ENCODE results near the gene PLPPR1.
A peak's percentile ranks its signal among the peaks of the same experiment; 100 is the strongest.

PLPPR1 gene

GRCh38 chr9:101167490-101168134 lies 139.1 kb downstream of the PLPPR1 start:
- no peak overlapping the region for H3K4me3 ChIP-seq (ENCODE audit: low read length, poor library complexity, severe bottlenecking)

GRCh38 chr9:101172616-101173015 lies 144.1 kb downstream of the PLPPR1 start:
- no peaks in the 10 kb centered on the region for H3K27me3 ChIP-seq (ENCODE audit: insufficient read depth, low read length, poor library complexity, severe bottlenecking)
- TF ChIP-seq EZH2phosphoT487 (IDR thresholded peaks at IDR 0.05; ENCODE audit: borderline replicate concordance), result no peak
- no peaks in the 10 kb centered on the region for H4K20me1 ChIP-seq (ENCODE audit: insufficient read depth, low read length, poor library complexity, severe bottlenecking)
- H3K79me2 ChIP-seq (ENCODE audit: insufficient read depth, low read length), result no peaks in the 10 kb centered on the region
- no peak overlapping the region for H2AFZ ChIP-seq (ENCODE audit: low read length)
- H3K36me3 ChIP-seq (ENCODE audit: insufficient read depth, low read length), result no peaks in the 10 kb centered on the region
- H3F3A ChIP-seq (ENCODE audit: low read depth), result no peaks in the 10 kb centered on the region
- H3K4me2 ChIP-seq (ENCODE audit: low read depth, low read length, poor library complexity, severe bottlenecking), result no peak overlapping the region
- H3K9me3 ChIP-seq (ENCODE audit: insufficient read depth, low read depth, low read length), result no peaks in the 10 kb centered on the region
- no peaks in the 10 kb centered on the region for H3K4me1 ChIP-seq (ENCODE audit: insufficient read depth, low read length, poor library complexity, severe bottlenecking)
- no peak overlapping the region for H3K4me3 ChIP-seq (ENCODE audit: low read length, poor library complexity, severe bottlenecking)
- H3K9me2 ChIP-seq (replicated peaks; ENCODE audit: low read depth, low read length), result no peaks in the 10 kb centered on the region
- H3K9ac ChIP-seq (ENCODE audit: low read depth, low read length, poor library complexity, severe bottlenecking), result no peak overlapping the region

More at GRCh38 chr9:101167490-101168134, 139.1 kb downstream of the PLPPR1 start:
- no peaks in the 10 kb centered on the region for H3K9me2 ChIP-seq (replicated peaks; ENCODE audit: low read depth, low read length)
- H3K9me3 ChIP-seq (ENCODE audit: insufficient read depth, low read depth, low read length), result no peaks in the 10 kb centered on the region
- no peak overlapping the region for H3K4me2 ChIP-seq (ENCODE audit: low read depth, low read length, poor library complexity, severe bottlenecking)
- no peak overlapping the region for H2AFZ ChIP-seq (ENCODE audit: low read length)
- H4K20me1 ChIP-seq (ENCODE audit: insufficient read depth, low read length, poor library complexity, severe bottlenecking), result no peaks in the 10 kb centered on the region
- no peaks in the 10 kb centered on the region for H3K36me3 ChIP-seq (ENCODE audit: insufficient read depth, low read length)
- no peaks in the 10 kb centered on the region for H3K79me2 ChIP-seq (ENCODE audit: insufficient read depth, low read length)
- no peak overlapping the region for H3K9ac ChIP-seq (ENCODE audit: low read depth, low read length, poor library complexity, severe bottlenecking)
- no peaks in the 10 kb centered on the region for H3K4me1 ChIP-seq (ENCODE audit: insufficient read depth, low read length, poor library complexity, severe bottlenecking)
- no peak for TF ChIP-seq EZH2phosphoT487 (IDR thresholded peaks at IDR 0.05; ENCODE audit: borderline replicate concordance)
- TF ChIP-seq, protein P1, sequence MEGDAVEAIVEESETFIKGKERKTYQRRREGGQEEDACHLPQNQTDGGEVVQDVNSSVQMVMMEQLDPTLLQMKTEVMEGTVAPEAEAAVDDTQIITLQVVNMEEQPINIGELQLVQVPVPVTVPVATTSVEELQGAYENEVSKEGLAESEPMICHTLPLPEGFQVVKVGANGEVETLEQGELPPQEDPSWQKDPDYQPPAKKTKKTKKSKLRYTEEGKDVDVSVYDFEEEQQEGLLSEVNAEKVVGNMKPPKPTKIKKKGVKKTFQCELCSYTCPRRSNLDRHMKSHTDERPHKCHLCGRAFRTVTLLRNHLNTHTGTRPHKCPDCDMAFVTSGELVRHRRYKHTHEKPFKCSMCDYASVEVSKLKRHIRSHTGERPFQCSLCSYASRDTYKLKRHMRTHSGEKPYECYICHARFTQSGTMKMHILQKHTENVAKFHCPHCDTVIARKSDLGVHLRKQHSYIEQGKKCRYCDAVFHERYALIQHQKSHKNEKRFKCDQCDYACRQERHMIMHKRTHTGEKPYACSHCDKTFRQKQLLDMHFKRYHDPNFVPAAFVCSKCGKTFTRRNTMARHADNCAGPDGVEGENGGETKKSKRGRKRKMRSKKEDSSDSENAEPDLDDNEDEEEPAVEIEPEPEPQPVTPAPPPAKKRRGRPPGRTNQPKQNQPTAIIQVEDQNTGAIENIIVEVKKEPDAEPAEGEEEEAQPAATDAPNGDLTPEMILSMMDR (conservative IDR thresholded peaks at IDR 0.05; ENCODE audit: low read length), result no peak
- no peaks in the 10 kb centered on the region for H3K27me3 ChIP-seq (ENCODE audit: insufficient read depth, low read length, poor library complexity, severe bottlenecking)
- H3F3A ChIP-seq (ENCODE audit: low read depth), result no peaks in the 10 kb centered on the region

DNA sequence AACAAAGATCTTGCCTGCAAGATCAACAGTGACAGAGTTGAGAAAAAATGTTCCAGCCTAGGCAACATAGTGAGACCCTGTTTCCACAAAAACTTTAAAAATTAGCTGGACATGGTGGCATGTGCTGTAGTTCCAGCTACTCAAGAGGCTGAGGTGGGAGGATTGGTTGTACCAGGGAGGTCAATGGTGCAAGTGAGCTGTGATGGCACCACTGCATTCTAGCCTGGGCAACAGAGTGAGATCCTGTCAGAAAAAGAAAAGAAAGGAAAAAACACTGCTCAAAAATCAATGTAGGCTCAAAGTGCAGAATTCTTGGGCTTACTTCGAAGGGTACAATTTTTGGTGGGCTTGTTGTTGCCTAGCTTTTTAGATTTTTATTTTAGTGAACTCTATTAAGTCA lies 145.4 kb downstream of the PLPPR1 start:
- no peaks in the 10 kb centered on the region for H3K4me1 ChIP-seq (ENCODE audit: insufficient read depth, low read length, poor library complexity, severe bottlenecking)
- H3F3A ChIP-seq (ENCODE audit: low read depth), result no peaks in the 10 kb centered on the region
- H3K4me3 ChIP-seq (ENCODE audit: low read length, poor library complexity, severe bottlenecking), result no peak overlapping the region
- TF ChIP-seq, protein P1 (conservative IDR thresholded peaks at IDR 0.05; ENCODE audit: low read length), result no peak
- TF ChIP-seq EZH2phosphoT487 (IDR thresholded peaks at IDR 0.05; ENCODE audit: borderline replicate concordance), result no peak
- no peaks in the 10 kb centered on the region for H3K36me3 ChIP-seq (ENCODE audit: insufficient read depth, low read length)
- H2AFZ ChIP-seq (ENCODE audit: low read length), result no peak overlapping the region
- H3K9me2 ChIP-seq (replicated peaks; ENCODE audit: low read depth, low read length), result no peaks in the 10 kb centered on the region
- no peaks in the 10 kb centered on the region for H3K27me3 ChIP-seq (ENCODE audit: insufficient read depth, low read length, poor library complexity, severe bottlenecking)
- no peak overlapping the region for H3K4me2 ChIP-seq (ENCODE audit: low read depth, low read length, poor library complexity, severe bottlenecking)
- no peaks in the 10 kb centered on the region for H3K79me2 ChIP-seq (ENCODE audit: insufficient read depth, low read length)
- H4K20me1 ChIP-seq (ENCODE audit: insufficient read depth, low read length, poor library complexity, severe bottlenecking), result no peaks in the 10 kb centered on the region
- no peak overlapping the region for H3K9ac ChIP-seq (ENCODE audit: low read depth, low read length, poor library complexity, severe bottlenecking)
- no peaks in the 10 kb centered on the region for H3K9me3 ChIP-seq (ENCODE audit: insufficient read depth, low read depth, low read length)

DNA sequence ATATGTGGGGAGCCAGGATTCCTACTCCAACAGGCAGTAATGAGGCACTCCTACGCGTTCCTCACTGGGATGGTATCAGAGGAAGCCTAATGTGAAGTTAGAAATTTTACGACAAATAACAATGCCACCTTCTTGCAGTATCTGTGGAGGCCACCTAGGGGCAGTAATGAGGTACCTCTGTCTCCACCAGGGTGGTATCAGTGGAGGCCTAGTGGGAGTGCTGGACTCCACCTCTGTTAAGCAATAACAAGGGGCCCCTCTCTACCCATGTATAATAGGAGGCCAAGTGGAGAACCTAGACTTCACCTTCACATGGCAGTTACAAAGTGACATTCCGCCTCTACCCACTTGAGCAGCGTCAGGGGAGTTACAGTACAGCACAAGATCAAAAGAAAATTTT lies 147.9 kb downstream of the PLPPR1 start:
- no peak for TF ChIP-seq EZH2phosphoT487 (IDR thresholded peaks at IDR 0.05; ENCODE audit: borderline replicate concordance)
- TF ChIP-seq, protein P1 (conservative IDR thresholded peaks at IDR 0.05; ENCODE audit: low read length), result peak; percentile 41; the same call in 1 of the 2 replicates
- H2AFZ ChIP-seq (ENCODE audit: low read length), result no peak overlapping the region
- H3K4me1 ChIP-seq (ENCODE audit: insufficient read depth, low read length, poor library complexity, severe bottlenecking), result no peaks in the 10 kb centered on the region
- H3K27me3 ChIP-seq (ENCODE audit: insufficient read depth, low read length, poor library complexity, severe bottlenecking), result no peaks in the 10 kb centered on the region
- no peak overlapping the region for H3K4me2 ChIP-seq (ENCODE audit: low read depth, low read length, poor library complexity, severe bottlenecking)
- no peaks in the 10 kb centered on the region for H3K79me2 ChIP-seq (ENCODE audit: insufficient read depth, low read length)
- no peaks in the 10 kb centered on the region for H3K36me3 ChIP-seq (ENCODE audit: insufficient read depth, low read length)
- no peak overlapping the region for H3K4me3 ChIP-seq (ENCODE audit: low read length, poor library complexity, severe bottlenecking)
- no peaks in the 10 kb centered on the region for H4K20me1 ChIP-seq (ENCODE audit: insufficient read depth, low read length, poor library complexity, severe bottlenecking)
- H3F3A ChIP-seq (ENCODE audit: low read depth), result no peaks in the 10 kb centered on the region
- no peaks in the 10 kb centered on the region for H3K9me2 ChIP-seq (replicated peaks; ENCODE audit: low read depth, low read length)
- H3K9ac ChIP-seq (ENCODE audit: low read depth, low read length, poor library complexity, severe bottlenecking), result no peak overlapping the region
- H3K9me3 ChIP-seq (ENCODE audit: insufficient read depth, low read depth, low read length), result no peaks in the 10 kb centered on the region

All from Loucy (cell line).